Measurements from ENCODE around the gene DNAH11.
"Not testable (repeated sequence)": the region's sequence is repeated elsewhere in the genome, so short reads cannot be mapped to it uniquely, and the experiment has no call there.

Gene DNAH11

DNA sequence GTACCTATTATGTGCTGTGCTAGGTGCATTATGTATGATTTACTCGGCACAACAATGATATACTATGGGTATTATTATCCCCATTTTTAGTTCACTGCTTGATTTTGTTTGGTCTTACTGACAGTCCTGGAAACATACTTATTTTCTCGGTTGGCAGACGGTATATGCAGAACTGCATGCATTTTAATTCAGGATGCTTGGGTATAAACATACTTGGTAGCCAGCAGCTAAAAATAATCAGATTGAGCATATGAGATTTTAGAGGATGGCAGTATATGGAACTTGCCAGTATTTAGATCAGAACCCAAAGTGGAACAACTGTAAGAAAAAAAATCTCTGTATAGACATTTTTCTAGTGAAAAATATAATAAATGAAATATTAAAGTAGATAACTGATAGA lies 163.3 kb downstream of the DNAH11 start:
- no peak for DNase-seq

DNA sequence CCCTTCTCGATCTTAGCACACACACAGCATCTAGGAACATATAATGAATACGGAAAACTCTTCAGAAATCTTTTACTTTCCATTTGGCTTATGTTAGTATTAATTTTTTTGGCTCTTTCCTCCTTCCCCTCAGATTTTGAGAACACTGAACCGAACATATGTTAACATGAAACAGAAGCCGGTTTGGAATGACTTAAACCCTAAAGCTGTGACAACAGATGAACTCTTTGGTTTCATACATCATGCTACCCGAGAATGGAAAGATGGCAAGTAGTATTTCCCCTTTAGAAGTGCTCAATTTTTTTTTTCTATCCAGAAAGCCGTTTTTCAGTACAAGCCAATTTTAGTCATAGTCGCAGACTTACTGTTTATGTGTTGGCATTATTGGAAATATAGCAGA lies 164.7 kb downstream of the DNAH11 start:
- DNase-seq: no peak

DNA sequence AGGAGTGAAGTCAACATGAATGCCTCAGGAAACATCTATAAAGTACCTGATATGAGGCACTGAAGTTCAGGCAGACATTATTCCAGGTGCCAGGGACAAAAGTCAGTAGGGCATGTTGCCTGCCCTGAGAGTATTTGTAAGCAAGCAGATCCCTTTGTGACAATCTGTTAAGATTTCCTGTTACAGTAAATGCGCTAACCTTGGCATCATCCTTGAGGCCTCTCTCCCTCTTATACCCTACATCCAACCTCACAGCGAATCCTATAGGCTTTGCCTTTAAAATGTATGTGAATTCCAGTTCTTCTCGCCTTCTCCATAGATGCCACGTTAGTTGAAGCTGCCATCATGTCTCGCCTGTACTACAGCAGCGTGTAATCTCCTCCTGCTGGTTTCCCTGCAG lies 165.3 kb downstream of the DNAH11 start:
- DNase-seq: no peak

DNA sequence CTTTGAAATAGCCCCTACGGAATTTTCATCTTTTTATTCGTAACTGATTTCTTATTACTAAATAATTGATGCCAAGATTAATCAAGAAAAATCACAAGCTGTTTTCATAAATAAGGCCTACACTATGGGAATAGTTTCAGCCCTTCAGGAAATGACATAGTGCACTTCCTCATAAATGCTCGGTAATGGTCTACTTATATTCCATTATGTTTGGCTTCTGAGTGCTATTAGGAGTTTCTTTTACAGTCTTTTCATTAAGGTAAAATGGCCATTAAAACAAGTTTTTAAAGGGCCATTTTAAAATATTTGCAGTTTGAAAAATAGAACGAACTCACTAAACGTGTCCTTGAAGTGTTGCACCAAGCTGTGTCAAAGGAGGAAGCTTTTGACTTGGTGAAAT lies 174.5 kb downstream of the DNAH11 start:
- no peak for DNase-seq

DNA sequence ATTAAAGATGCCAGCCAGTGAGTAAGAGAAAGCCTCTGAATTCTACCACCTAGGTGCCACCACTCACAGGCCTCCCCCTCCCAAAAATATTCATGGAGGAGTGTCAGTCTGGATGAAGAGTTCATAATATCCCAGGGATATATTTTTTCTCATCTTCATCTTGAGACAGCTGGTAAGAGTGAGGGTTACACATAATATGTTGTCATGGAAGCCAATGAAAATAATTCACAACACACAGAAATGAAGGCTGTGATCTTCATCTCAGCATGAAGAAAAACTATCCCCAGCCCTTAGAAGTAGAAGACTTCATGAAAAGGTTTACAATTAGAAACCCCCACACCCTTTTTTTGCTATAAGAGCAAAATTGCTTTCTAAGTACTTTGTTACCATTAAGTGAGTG lies 175.6 kb downstream of the DNAH11 start:
- DNase-seq: no peak

DNA sequence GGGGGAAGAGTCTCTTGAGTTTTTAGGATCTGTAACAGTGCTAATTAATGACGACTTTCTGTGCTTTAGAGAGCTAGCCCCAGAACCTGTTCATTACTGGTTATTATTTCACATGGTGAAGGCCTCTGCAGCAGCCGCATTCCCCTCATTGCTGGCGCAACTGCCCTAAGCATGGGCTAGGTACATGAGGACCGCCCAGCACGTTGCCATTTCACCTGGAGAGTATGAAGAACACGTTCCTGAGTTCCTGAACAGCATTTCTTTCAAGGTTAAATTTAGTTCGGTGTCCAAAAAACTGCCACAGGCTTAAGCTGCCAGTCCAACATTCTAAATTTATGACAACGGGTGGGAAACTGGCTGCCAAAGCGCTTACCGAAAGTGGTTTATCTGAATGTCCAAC lies 177.0 kb downstream of the DNAH11 start:
- DNase-seq: no peak

DNA sequence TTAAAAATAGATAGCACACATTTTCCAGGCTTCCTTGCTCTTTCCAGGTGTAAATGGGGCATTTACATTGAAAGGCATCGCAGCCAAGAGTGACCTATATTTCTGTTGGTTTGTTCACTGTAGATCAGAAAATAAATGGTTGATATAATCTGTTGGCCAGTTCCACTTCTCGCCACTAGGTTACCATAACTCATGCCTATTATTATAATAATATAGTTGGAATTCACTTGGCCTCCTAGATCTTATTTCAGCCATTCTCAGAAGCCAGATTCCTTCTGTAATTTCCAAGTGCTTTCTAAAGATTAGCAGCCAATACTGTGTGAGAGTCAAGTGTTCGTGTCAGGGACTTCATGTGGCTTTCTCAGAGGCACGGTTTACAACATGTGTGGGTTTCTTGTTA lies 179.5 kb downstream of the DNAH11 start:
- DNase-seq: no peak

DNA sequence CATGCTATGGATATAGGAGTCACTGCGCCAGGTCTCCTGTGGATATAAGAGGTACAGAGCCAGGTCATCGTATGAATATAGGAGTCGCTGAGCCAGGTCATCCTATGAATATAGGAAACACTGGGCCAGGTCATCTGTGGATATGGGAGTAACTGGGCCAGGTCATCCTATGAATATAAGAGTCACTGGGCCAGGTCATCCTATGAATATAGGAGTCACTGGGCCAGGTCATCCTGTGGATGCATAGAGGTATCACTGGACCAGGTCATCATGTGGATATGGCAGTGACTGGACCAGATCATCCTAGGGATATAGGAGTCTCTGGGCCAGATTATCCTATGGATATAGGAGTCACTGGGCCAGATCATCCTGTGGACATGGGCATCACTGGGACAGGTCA lies 181.7 kb downstream of the DNAH11 start:
- no peak for DNase-seq

DNA sequence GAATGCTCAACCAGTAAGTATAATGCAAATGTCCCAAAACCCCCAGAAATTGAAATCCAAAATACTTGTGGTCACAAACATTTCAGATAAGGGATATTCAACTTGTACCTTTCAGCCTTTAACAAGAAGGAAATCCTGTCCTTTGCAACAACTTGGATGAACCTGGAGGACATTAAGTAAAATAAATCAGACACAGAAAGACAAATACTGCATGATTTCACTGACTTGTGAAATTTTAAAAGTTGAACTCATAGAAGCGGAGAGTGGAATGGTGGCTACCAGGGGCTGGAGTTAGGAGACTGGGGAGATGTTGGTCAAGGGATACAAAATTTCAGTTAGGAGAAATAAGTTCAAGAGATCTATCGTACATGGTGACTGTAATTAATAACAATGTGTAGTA lies 187.6 kb downstream of the DNAH11 start:
- no peak for DNase-seq

DNA sequence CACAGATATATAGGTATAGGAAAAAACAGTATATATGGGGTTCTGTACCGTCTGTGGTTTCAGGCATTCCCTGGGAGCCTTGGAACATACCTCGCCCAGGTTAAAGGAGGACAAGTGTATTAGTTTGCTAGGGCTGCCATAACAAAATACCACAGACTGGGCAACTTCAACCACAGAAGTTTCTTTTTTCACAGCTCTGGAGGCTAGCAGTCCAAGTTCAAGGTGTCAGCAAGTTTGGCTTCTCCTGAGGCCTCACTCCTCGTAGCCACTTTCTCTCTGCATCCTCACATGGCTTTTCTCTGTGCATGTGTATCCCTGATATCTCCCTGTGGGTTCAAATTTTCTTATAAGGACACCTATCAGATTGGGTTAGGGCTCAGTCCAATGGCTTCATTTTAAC lies 189.1 kb downstream of the DNAH11 start:
- DNase-seq: no peak

DNA sequence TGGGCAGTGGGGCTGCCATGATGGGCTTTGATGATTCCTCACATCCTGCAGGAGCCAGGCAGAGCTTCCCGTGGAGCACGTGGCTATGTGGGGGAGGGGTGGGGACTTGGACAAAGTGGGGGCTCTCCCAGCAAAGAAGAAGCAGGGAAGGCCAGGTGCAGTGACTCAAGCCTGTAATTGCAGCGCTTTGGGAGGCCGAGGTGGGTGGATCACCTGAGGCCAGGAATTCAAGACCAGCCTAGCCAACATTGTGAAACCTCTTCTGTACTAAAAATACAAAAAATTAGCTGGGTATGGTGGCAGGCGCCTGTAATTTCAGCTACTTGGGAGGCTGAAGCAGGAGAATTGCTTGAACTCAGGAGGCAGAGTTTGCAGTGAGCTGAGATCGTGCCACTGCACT lies 190.1 kb downstream of the DNAH11 start:
- not testable (repeated sequence) for DNase-seq

DNA sequence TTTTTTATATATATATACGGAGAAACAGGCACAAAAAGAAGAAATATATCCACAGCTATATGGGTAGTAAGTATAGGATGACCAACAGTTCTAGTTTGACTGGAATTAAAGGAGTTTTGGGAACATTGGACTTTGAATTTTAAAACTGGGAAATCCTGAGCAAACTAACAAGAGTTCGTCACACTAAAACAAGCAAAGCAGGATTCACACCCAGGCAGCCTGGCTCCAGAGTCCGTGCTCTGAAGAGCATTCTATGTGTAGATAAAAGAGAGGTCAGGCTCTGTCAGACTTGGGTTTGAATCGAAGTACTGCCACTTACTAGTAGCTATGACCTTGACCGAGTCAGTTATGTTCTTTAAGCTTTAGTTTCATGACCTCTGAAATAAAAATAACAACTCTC lies 191.0 kb downstream of the DNAH11 start:
- no peak for DNase-seq

DNA sequence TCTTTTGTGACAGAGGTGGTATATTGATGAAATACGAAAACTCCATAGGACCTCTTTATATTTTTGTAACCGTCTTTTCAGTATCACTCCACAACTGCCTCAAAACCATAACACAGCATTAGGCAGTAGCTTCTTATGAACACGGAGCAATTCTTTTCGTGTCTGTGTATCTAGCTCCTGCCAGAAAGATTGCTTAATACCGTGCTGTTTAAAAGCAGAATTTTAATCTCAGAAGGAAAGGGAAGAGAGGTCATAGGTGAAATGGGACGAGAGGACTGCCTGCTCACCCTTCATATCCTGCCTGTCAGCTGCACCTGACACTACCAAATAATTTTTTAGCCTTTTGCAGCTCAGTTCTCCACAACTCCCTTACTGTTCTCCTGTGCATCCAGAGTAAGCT lies 200.7 kb downstream of the DNAH11 start:
- DNase-seq: no peak

DNA sequence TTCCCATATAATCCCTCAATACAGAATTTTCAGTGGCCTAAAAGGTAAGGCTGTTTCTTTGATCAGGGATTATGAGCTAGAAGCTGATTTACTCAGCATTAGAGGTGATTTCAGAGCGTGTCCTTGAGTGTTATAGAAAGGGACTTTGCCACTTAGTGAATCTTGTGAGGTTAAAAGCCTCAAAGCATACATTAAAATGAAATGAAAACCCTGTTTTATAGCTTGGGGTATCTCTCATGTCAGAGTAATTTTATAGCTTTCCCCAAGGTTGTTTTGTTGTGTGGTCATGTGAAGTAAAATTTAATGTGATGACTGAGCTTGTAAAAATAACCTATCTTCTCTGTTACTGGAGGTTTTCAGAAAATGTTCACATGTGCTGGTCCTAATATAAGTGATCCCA lies 204.1 kb downstream of the DNAH11 start:
- DNase-seq: no peak

DNA sequence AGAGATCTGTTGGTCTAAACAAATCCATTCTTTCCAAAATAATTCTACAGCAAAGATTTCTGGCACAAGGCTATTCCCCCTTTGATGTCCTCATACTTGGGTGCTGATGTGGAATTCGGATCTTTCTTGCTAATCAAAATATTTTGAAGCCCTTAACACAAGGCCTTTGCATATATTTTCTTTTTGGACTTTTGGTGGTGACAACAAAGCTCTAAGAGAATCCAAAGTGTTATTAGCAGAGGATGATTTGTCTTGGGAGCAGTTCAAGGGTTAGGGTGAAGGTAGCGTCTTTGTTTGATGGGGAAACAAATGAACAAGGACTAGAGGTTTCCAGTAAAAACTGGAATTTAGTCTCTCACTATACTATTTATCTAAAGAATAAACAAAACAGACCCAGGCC lies 205.0 kb downstream of the DNAH11 start:
- no peak for DNase-seq

DNA sequence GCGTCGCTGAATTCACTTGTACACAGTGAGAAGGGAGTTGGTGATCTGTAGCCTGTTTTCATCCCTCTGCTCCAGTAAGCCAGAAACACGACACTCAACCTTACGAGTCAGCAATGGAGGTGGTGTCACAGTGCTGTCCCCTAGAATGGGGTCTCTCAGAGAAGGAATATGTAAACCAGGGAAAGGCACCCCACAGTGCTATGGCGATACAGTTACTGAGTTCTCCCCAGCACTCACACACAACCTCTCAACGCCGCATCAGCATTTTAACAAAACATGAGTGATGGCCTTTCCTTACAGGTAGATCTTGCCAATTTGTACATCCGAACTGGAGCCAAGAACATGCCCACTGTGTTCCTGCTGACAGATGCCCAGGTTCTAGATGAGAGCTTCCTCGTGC lies 206.5 kb downstream of the DNAH11 start:
- no peak for DNase-seq

DNA sequence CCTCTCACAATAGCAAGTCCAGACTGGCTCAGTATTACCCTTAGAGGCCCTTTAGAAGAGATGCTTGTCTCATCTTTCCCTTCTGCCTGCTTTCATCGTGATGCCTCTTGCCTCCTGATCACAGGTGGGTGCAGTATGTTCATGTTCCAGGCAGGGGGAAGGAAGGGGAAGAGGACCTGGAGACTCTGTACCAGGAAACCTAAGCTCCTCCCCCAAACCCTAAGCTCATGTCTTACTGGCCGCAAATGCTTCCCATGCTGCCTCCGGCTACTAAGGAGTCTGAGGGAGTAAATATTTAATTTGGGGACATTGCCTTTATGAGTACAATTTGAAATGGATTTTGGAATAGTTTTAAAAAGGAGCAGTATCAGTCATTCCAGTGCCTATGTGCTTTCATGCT lies 210.2 kb downstream of the DNAH11 start:
- no peak for DNase-seq

DNA sequence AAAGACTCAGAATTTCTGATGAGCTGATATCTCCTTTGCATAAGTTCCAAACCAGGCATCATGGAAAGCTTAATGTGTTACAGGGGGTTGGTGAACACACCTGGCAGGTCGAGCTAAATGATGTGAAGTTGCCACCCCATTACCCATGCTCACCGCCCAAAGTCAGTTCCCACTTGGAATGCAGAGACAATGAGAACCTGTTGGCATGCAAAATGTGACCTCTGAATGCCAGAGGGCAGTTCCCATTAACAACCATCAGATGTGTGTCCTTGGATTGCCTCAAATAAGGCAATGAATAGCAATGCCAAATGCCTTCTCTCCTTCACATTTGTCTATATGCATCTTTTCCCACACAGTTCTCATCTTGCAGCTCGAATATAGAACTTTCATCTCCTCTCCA lies 212.1 kb downstream of the DNAH11 start:
- DNase-seq: no peak

DNA sequence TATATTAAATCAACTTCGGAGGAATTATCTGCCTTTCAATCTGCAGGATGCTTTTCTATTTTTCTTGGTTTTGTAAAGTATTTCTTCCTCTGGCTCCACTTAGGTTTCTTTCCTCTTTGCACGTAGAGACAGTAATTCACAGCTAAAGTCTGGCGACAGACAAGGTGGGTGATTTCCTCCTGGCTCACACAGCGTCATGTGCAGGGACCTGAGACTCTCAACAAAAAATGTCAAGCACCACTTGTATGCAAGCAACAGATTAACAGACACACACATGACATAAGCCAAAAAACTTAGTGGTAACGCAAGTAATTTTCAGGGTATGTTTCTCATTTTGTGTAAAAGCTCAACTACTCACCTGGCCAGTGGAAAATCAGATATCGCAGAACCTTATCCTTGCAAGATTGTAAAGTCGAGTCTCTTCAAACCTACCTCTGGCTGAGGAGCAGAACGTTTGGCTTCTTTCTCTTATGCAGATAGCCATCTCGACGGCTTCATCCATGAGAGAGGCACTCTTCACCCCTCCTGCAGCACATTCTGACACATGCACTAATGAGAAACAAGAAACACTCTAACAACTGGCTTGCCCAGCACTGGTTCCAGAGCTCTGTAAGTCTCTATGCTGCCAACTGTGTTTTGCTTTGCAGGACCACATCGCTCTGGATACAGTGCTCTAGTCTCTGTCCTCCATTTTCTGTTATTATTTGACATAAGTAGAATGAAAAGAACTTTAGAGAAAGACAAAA lies 214.9 kb downstream of the DNAH11 start:
- no peak for DNase-seq

DNA sequence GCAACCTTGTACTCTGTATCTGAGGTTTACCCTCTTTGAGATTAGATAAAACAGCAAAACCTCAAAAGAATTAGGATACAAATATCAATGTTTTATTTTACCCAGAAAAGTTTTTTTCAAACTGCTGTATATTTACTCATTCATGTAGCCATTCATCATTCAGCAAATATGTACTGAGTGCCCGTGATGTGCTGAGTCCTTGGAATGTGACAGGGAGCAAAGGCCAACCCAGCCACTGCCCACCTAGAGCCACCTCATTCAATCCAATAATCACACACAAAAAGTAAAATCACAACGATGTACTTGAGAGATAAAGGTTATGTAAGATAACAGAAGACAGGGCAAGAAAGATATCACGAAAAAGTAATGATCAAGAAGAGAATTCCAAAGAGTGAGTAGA lies 215.4 kb downstream of the DNAH11 start:
- no peak for DNase-seq

DNA sequence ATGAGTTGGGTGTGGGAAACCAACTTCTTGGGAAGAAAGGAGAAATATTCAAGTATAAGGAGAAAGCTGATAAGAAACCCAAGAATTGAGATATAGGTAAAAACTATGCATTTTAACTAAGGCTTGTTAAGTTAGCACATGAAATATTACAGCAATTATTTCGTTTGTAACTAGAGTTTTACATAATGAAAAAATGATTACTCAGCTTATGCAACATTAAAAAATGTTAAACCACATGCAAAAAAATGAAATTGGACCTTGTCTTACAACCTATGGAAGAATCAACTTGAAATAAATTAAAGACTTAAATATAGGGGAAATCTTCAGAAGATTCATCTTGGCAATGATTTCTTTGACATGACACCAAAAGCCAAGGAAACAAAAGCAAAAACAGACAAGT lies 219.6 kb downstream of the DNAH11 start:
- no peak for DNase-seq

DNA sequence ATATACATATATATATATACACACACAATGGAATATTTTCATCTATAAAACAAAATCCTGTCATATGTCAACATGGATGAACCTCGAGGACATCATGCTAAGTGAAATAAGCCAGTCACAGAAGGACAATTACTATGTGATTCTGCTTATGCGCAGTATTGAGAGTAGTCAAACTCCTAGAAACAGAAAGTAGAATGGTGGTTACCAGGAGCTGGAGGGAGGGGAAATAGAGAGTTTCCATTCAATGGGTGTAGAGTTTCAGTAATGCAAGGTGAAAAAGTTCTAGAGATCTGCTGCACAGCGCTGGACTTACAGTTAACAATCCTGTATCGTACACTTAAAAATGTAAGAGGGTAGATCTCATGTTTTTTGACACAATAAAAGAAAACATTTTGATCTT lies 221.0 kb downstream of the DNAH11 start:
- no peak for DNase-seq

DNA sequence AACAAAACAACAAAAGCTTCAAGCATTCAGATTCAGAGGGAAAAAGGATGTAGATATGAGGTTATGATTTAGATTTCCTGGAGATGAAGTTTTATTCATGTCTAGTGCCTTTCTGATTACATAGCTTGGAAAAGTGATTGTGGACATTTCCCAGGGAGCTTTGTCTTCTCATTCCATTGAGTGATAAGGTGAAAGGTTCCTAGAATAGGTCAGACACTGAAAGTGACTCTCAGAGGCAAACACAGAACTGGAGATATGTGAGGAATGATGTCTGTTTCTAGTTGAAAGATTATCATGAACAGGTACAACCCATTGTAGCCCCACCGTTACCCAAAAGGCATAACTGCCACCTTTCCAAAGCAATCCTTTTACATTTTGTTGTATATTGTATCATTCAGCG lies 223.4 kb downstream of the DNAH11 start:
- no peak for DNase-seq

DNA sequence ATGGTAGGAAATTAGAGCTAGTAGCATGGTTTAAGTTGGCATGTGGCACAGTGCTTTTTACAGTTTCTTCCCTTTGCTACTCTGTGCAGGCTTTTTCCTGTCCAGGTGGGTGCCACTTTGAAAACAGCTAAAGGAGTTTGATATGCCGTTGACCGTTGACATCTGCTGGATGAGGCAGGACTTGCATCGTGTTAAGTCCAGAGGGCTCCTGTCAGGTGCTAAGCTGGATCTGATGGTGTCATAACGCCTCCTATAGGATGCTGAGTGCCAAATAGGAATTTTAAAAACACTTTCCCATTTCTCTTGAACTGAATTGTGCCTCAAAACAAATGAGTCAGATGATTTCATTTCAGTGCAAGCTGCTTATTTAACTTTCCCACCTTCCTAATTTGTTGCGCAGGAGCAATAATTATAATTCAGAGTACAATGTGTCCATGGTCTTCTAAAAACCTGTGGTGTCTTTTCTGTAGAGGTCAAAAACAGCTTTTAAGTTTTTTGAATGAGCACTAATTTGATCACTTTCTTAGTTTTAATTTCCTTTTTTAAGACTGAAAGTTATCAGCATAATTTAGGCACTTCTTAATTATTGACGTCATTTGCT lies 224.6 kb downstream of the DNAH11 start:
- peak in 11 of 56 donors; percentile 2 to 34 (median 11) for DNase-seq

All from amygdala (tissue), 56 donors.